ENCODE results near the gene CNTLN. TPM values are rescaled to one million over a fixed set of nuclear protein-coding genes. Genes with fewer than 3 reads are reported as not detected.

The CNTLN gene
- total and polyA plus RNA-seq, 5 donors from 2014 or later: 0.09 to 0.52 (median 0.19) TPM; not detected in 1

DNA sequence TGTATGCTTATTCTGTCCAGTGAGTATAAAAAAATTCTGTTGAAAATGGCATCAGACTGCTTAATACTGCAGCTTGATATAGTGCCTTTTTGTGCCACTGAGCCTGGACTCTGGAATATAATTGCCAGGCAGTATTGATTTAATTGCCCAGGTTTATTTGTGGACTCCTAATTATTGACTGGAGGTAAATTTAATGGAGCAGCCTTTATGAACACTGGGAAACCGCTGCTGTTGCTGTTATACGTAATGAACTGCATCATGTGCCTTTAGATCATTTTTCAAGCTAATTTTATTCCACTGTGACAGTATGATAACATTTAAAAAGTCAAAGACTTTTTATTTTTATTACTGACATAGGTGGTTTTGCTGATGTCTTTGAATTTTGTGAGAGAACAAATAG, 353.8 kb downstream of the CNTLN start:
- H3K27me3 ChIP-seq (ENCODE audit: control insufficient read depth, insufficient read depth, low read length): no peaks in the 10 kb centered on the region

DNA sequence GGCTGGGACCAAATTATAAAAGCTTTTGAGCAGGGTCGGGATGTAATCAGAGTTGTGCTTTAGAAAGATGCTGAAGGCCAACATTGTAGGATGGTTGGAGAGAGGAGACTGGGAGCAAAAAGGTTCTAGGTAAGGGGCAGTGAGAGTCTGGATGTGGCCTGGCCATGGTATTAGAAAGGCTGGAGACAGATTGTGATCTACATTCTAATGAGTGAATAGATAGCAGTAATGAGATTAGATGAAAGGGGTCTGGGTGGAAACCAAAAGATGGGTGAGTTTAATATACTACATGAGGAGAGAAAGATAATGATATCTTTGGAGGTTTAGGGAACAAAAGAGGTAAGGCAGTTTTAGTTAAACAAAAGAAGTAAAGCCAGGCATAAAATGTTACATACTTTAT, 355.3 kb downstream of the CNTLN start:
- no peaks in the 10 kb centered on the region for H3K36me3 Mint-ChIP-seq

More for the DNA sequence above, 353.8 kb downstream of the CNTLN start:
- ATAC-seq (ENCODE audit: low read depth in 2 of 2) (no peak), DNase-seq (no peak)
- no peaks in the 10 kb centered on the region for H3K4me1 ChIP-seq (ENCODE audit: control insufficient read depth, insufficient read depth, low read length, poor library complexity, severe bottlenecking)
- H3K4me3 ChIP-seq (ENCODE audit: low read depth, low read length): no peak overlapping the region
- Mint-ChIP-seq H3K4me1 (no peaks in the 10 kb centered on the region), H3K27ac (no peak overlapping the region), H3K4me3 (no peak overlapping the region), H3K36me3 (no peaks in the 10 kb centered on the region), H3K27me3 (no peaks in the 10 kb centered on the region), H3K9me3 (no peaks in the 10 kb centered on the region)
- H3K27ac ChIP-seq (ENCODE audit: insufficient read depth, low read length, poor library complexity, severe bottlenecking): no peak overlapping the region
- no peaks in the 10 kb centered on the region for H3K9me3 ChIP-seq (ENCODE audit: control insufficient read depth in 2 of 2, low read length in 2 of 2)
- no peaks in the 10 kb centered on the region for H3K36me3 ChIP-seq (ENCODE audit: control insufficient read depth, insufficient read depth, low read length)

DNA sequence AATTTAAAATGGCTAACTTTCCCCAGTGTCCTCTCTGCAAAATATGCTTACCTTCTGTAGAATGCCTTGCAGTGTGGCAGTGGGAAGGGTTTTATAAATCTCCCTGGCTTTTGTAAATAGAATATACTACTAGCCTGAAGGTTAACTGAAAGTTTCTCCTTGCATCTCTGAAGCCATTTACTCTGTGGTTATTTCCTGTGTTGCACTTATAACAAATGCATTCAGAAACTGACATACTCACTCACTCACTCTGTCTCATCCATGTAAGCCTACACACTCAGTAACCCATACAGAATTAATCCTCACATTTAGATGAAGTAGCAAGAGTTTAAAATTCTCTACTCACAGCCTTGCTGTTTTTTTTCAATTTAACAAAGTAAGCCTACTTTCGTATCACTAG, 356.9 kb downstream of the CNTLN start:
- Mint-ChIP-seq H3K9me3 (peaks cover 0 to 1% (median 0%) of the 10 kb centered on the region in 7 donors), H3K27me3 (no peaks in the 10 kb centered on the region), H3K36me3 (no peaks in the 10 kb centered on the region), H3K4me1 (no peaks in the 10 kb centered on the region), H3K27ac (no peak overlapping the region), H3K4me3 (no peak overlapping the region)
- H3K27me3 ChIP-seq (ENCODE audit: control insufficient read depth, insufficient read depth, low read length): no peaks in the 10 kb centered on the region
- H3K4me3 ChIP-seq (ENCODE audit: low read depth, low read length): no peak overlapping the region
- DNase-seq (no peak), ATAC-seq (ENCODE audit: low read depth in 2 of 2) (no peak)
- H3K9me3 ChIP-seq (ENCODE audit: control insufficient read depth in 2 of 2, low read length in 2 of 2): no peaks in the 10 kb centered on the region
- H3K27ac ChIP-seq (ENCODE audit: insufficient read depth, low read length, poor library complexity, severe bottlenecking): no peak overlapping the region
- no peaks in the 10 kb centered on the region for H3K4me1 ChIP-seq (ENCODE audit: control insufficient read depth, insufficient read depth, low read length, poor library complexity, severe bottlenecking)
- no peaks in the 10 kb centered on the region for H3K36me3 ChIP-seq (ENCODE audit: control insufficient read depth, insufficient read depth, low read length)

More for the DNA sequence above, 355.3 kb downstream of the CNTLN start:
- H3K9me3 ChIP-seq (ENCODE audit: control insufficient read depth in 2 of 2, low read length in 2 of 2): no peaks in the 10 kb centered on the region
- ATAC-seq (ENCODE audit: low read depth in 2 of 2) (no peak), DNase-seq (no peak)
- H3K4me3 Mint-ChIP-seq: no peak overlapping the region
- no peak overlapping the region for H3K27ac Mint-ChIP-seq
- H3K9me3 Mint-ChIP-seq: no peaks in the 10 kb centered on the region
- no peak overlapping the region for H3K4me3 ChIP-seq (ENCODE audit: low read depth, low read length)
- H3K4me1 Mint-ChIP-seq: no peaks in the 10 kb centered on the region
- H3K27me3 Mint-ChIP-seq: no peaks in the 10 kb centered on the region
- no peaks in the 10 kb centered on the region for H3K36me3 ChIP-seq (ENCODE audit: control insufficient read depth, insufficient read depth, low read length)
- no peaks in the 10 kb centered on the region for H3K27me3 ChIP-seq (ENCODE audit: control insufficient read depth, insufficient read depth, low read length)
- no peaks in the 10 kb centered on the region for H3K4me1 ChIP-seq (ENCODE audit: control insufficient read depth, insufficient read depth, low read length, poor library complexity, severe bottlenecking)
- H3K27ac ChIP-seq (ENCODE audit: insufficient read depth, low read length, poor library complexity, severe bottlenecking): no peak overlapping the region

DNA sequence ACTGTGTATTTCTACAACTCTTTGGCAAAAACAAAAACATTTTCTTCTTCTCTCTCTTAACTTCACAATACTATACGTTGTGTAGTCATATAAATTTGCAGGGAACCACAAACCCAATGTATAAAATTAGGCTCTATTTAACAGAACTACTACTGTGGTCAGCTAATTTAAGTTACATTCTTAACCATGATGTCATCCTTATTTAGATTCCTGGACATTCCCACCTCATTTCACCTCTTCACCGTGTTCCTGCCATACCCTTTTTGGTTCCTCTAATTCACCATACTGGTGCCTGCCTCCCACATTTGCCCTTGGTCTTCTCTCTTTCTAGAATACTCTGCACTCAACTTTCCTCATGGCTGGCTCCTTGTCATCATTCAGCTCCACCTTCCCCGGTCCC, 368.4 kb downstream of the CNTLN start:
- Histone ChIP-seq H3K4me3 (ENCODE audit: low read depth, low read length) (no peak overlapping the region), H3K36me3 (ENCODE audit: control insufficient read depth, insufficient read depth, low read length) (no peaks in the 10 kb centered on the region), H3K27me3 (ENCODE audit: control insufficient read depth, insufficient read depth, low read length) (no peaks in the 10 kb centered on the region), H3K9me3 (ENCODE audit: control insufficient read depth in 2 of 2, low read length in 2 of 2) (no peaks in the 10 kb centered on the region), H3K4me1 (ENCODE audit: control insufficient read depth, insufficient read depth, low read length, poor library complexity, severe bottlenecking) (no peaks in the 10 kb centered on the region), H3K27ac (ENCODE audit: insufficient read depth, low read length, poor library complexity, severe bottlenecking) (no peak overlapping the region)
- Mint-ChIP-seq H3K4me3 (no peak overlapping the region), H3K27ac (no peak overlapping the region), H3K9me3 (peaks cover 0 to 8% (median 2%) of the 10 kb centered on the region in 7 donors), H3K27me3 (no peaks in the 10 kb centered on the region), H3K4me1 (no peaks in the 10 kb centered on the region), H3K36me3 (no peaks in the 10 kb centered on the region)
- DNase-seq (no peak), ATAC-seq (ENCODE audit: low read depth in 2 of 2) (no peak)

DNA sequence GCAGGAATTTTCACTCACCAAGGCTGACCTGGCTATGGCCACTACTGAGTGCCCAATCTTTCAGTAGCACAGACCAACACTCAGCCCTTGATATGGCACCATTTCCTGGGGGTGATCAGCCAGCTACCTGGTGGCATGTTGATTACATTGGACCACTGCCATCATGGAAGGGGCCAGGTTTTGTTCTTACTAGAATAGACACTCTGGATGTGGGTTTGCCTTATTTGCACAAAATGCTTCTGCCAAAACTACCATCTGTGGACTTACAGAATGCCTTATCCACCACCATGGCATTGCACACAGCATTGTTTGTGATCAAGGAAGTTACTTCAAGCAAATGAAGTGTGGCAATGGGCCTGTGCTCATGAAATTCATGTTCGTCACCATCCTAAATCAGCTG, 374.3 kb downstream of the CNTLN start:
- Mint-ChIP-seq H3K27me3 (no peaks in the 10 kb centered on the region), H3K4me3 (no peak overlapping the region), H3K27ac (no peak overlapping the region), H3K4me1 (no peaks in the 10 kb centered on the region), H3K36me3 (no peaks in the 10 kb centered on the region), H3K9me3 (peaks cover 0 to 10% (median 5%) of the 10 kb centered on the region in 7 donors)
- Histone ChIP-seq H3K27ac (ENCODE audit: insufficient read depth, low read length, poor library complexity, severe bottlenecking) (no peak overlapping the region), H3K4me1 (ENCODE audit: control insufficient read depth, insufficient read depth, low read length, poor library complexity, severe bottlenecking) (no peaks in the 10 kb centered on the region), H3K36me3 (ENCODE audit: control insufficient read depth, insufficient read depth, low read length) (no peaks in the 10 kb centered on the region), H3K9me3 (ENCODE audit: control insufficient read depth in 2 of 2, low read length in 2 of 2) (no peaks in the 10 kb centered on the region), H3K27me3 (ENCODE audit: control insufficient read depth, insufficient read depth, low read length) (no peaks in the 10 kb centered on the region), H3K4me3 (ENCODE audit: low read depth, low read length) (no peak overlapping the region)
- no peak for ATAC-seq (ENCODE audit: low read depth in 2 of 2)
- no peak for DNase-seq

DNA sequence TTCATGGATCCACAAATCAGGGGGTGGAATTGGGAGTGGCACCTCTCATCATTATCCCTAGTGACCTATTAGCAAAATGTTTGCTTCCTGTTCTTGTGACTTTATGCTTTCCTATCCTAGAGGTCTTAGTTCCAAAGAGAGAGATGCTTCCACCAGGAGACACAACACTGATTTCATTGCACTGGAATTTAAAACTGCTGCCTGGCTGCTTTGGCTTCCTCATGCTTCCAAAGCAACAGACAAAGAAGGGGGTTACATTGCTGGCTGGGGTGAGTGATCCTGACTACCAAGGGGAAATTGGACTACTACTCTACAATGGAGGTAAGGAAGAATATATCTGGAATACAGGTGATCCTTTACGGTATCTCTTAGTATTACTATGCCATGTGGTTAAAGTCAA, 374.9 kb downstream of the CNTLN start:
- Histone ChIP-seq H3K36me3 (ENCODE audit: control insufficient read depth, insufficient read depth, low read length) (no peaks in the 10 kb centered on the region), H3K27me3 (ENCODE audit: control insufficient read depth, insufficient read depth, low read length) (no peaks in the 10 kb centered on the region), H3K4me1 (ENCODE audit: control insufficient read depth, insufficient read depth, low read length, poor library complexity, severe bottlenecking) (no peaks in the 10 kb centered on the region), H3K9me3 (ENCODE audit: control insufficient read depth in 2 of 2, low read length in 2 of 2) (no peaks in the 10 kb centered on the region), H3K27ac (ENCODE audit: insufficient read depth, low read length, poor library complexity, severe bottlenecking) (no peak overlapping the region), H3K4me3 (ENCODE audit: low read depth, low read length) (no peak overlapping the region)
- no peak for ATAC-seq (ENCODE audit: low read depth in 2 of 2)
- no peak for DNase-seq
- Mint-ChIP-seq H3K27ac (no peak overlapping the region), H3K4me1 (no peaks in the 10 kb centered on the region), H3K4me3 (no peak overlapping the region), H3K27me3 (no peaks in the 10 kb centered on the region), H3K9me3 (peaks cover 0 to 10% (median 5%) of the 10 kb centered on the region in 7 donors), H3K36me3 (no peaks in the 10 kb centered on the region)

DNA sequence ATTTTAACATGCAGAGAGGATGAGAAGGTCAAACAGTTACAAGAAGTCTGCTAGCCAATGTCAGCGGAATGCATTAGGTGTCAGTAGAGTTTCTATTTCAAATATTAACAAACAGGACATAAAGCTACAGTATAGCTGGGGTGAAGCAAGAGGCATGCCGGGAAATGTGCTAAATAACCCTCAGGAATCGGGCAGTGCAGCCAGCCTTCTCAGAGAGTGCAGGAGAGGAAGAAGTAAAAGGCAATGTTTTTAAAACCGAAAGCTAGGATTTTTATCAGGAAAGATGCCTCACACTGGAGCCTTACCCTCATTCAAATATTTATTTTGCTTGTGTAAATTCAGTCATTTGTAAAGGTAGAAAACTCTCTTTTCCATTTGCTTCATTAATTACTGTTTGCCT, 384.9 kb downstream of the CNTLN start:
- Mint-ChIP-seq H3K27ac (no peak overlapping the region), H3K4me3 (no peak overlapping the region), H3K9me3 (peaks cover 0 to 4% (median 0%) of the 10 kb centered on the region in 7 donors), H3K36me3 (no peaks in the 10 kb centered on the region), H3K4me1 (no peaks in the 10 kb centered on the region), H3K27me3 (peaks cover 4% of the 10 kb centered on the region)
- no peaks in the 10 kb centered on the region for H3K27me3 ChIP-seq (ENCODE audit: control insufficient read depth, insufficient read depth, low read length)
- no peak overlapping the region for H3K27ac ChIP-seq (ENCODE audit: insufficient read depth, low read length, poor library complexity, severe bottlenecking)
- H3K9me3 ChIP-seq (ENCODE audit: control insufficient read depth in 2 of 2, low read length in 2 of 2): no peaks in the 10 kb centered on the region
- no peak for ATAC-seq (ENCODE audit: low read depth in 2 of 2)
- no peak overlapping the region for H3K4me3 ChIP-seq (ENCODE audit: low read depth, low read length)
- no peak for DNase-seq
- H3K4me1 ChIP-seq (ENCODE audit: control insufficient read depth, insufficient read depth, low read length, poor library complexity, severe bottlenecking): no peaks in the 10 kb centered on the region
- H3K36me3 ChIP-seq (ENCODE audit: control insufficient read depth, insufficient read depth, low read length): no peaks in the 10 kb centered on the region

DNA sequence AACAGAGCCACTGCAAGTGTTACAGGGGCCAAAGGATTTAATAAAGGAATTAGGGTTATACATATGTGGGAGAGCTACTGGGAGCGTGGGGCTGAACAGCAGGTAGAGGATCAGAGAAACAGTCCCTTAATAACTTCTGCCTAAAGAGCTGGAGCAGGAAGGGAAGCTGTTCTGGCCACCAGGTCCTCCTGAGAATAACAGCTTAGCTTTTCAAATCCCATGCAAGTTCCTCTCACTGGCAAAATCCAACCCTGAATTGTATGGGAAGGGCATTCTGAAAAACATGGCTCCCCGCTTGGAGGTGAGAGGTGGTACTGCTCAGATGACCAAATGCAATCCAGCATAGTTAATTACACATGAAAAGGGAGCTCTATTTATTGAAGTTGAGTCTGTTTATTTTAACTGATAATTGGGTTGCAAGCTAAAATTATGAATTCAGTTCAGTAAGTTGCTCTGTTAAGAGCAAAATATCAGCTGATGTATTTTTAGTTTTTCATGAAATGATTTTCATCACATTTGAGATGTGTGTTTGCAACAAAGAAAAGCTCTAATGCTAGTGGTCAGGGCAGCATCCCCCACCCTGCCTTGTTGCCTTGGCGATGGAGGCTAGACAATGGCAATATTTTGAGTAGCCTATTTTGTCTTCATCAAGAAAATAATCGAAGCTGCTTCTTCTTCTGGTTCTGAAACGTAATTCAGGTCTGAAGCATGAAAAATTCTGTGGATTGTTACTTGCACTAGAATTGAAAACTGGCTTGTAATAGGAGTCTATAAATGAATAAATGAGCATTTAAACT, 385.6 kb downstream of the CNTLN start:
- Mint-ChIP-seq H3K4me1 (no peaks in the 10 kb centered on the region), H3K36me3 (no peaks in the 10 kb centered on the region), H3K27ac (no peak overlapping the region), H3K4me3 (no peak overlapping the region), H3K27me3 (peaks cover 4% of the 10 kb centered on the region), H3K9me3 (peaks cover 0 to 2% (median 0%) of the 10 kb centered on the region in 7 donors)
- H3K4me1 ChIP-seq (ENCODE audit: control insufficient read depth, insufficient read depth, low read length, poor library complexity, severe bottlenecking): no peaks in the 10 kb centered on the region
- H3K36me3 ChIP-seq (ENCODE audit: control insufficient read depth, insufficient read depth, low read length): no peaks in the 10 kb centered on the region
- no peak overlapping the region for H3K27ac ChIP-seq (ENCODE audit: insufficient read depth, low read length, poor library complexity, severe bottlenecking)
- no peak for DNase-seq
- no peaks in the 10 kb centered on the region for H3K9me3 ChIP-seq (ENCODE audit: control insufficient read depth in 2 of 2, low read length in 2 of 2)
- ATAC-seq (ENCODE audit: low read depth in 2 of 2): no peak
- no peak overlapping the region for H3K4me3 ChIP-seq (ENCODE audit: low read depth, low read length)
- H3K27me3 ChIP-seq (ENCODE audit: control insufficient read depth, insufficient read depth, low read length): no peaks in the 10 kb centered on the region

Measured in CD4-positive, CD25-positive, alpha-beta regulatory T cell (primary cell).